GM12878 (cell line): Measurements from ENCODE around the gene SNED1.

Experiments used
- CHD2 ChIP-seq: IDR thresholded peaks from 2 replicates; pipeline ENCODE4 v1.6.1; 2011; ENCODE audit warnings: low read depth, low read length, improper control_type of control experiment, borderline replicate concordance
- JUNB ChIP-seq: IDR thresholded peaks from 2 replicates; pipeline ENCODE4 v1.6.1; 2016; ENCODE audit warnings: antibody characterized with exemption, mild to moderate bottlenecking
- MXI1 ChIP-seq: fragments of 150-350 bp; IDR thresholded peaks from 2 replicates; pipeline ENCODE4 v1.6.1; 2011; ENCODE audit warnings: low read depth, mild to moderate bottlenecking, inconsistent platforms, low read length, improper control_type of control experiment
- NBN ChIP-seq: fragments of 450-650 bp; IDR thresholded peaks from 2 replicates; pipeline ENCODE4 v1.6.1; 2016
- SUPT20H ChIP-seq: IDR thresholded peaks from 2 replicates; pipeline ENCODE4 v1.6.1; 2011; ENCODE audit warnings: low read depth, mild to moderate bottlenecking, low read length, moderate library complexity, borderline replicate concordance; ENCODE audit not compliant: control insufficient read depth
- TF ChIP-seq, protein P1 (sequence below), 3 experiments: IDR thresholded peaks in 2 of 3; conservative IDR thresholded peaks in 1 of 3; 2 replicates each; pipeline ENCODE4 v1.5.1; 2011; ENCODE audit warnings: low read depth in 3 of 3, low read length in 3 of 3, mild to moderate bottlenecking in 3 of 3, control low read depth in 2 of 3, moderate library complexity in 2 of 3, inconsistent platforms in 1 of 3, mixed read lengths in 1 of 3; ENCODE audit not compliant: control insufficient read depth in 2 of 3, insufficient read depth in 1 of 3; ENCODE audit errors: extremely low read depth in 1 of 3
- TF ChIP-seq, protein P2 (sequence below): IDR thresholded peaks from 2 replicates; pipeline ENCODE4 v1.6.1; 2012; ENCODE audit warnings: mild to moderate bottlenecking, low read depth, low read length
- TF ChIP-seq, protein P3 (sequence below): IDR thresholded peaks from 2 replicates; pipeline ENCODE4 v1.6.1; 2012; ENCODE audit warnings: low read depth, low read length, improper control_type of control experiment

GRCh38 chr2:241092677-241093076 is 94.3 kb downstream of the SNED1 start:
- TF ChIP-seq, protein P1, sequence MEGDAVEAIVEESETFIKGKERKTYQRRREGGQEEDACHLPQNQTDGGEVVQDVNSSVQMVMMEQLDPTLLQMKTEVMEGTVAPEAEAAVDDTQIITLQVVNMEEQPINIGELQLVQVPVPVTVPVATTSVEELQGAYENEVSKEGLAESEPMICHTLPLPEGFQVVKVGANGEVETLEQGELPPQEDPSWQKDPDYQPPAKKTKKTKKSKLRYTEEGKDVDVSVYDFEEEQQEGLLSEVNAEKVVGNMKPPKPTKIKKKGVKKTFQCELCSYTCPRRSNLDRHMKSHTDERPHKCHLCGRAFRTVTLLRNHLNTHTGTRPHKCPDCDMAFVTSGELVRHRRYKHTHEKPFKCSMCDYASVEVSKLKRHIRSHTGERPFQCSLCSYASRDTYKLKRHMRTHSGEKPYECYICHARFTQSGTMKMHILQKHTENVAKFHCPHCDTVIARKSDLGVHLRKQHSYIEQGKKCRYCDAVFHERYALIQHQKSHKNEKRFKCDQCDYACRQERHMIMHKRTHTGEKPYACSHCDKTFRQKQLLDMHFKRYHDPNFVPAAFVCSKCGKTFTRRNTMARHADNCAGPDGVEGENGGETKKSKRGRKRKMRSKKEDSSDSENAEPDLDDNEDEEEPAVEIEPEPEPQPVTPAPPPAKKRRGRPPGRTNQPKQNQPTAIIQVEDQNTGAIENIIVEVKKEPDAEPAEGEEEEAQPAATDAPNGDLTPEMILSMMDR (IDR thresholded peaks at IDR 0.05 in 2 of 3, conservative IDR thresholded peaks at IDR 0.05 in 1 of 3; ENCODE audit: control insufficient read depth in 2 of 3, extremely low read depth in 1 of 3, insufficient read depth in 1 of 3, low read depth in 3 of 3, low read length in 3 of 3): no peak
- TF ChIP-seq NBN (no peak), SUPT20H (no peak), JUNB (no peak), MXI1 (no peak), CHD2 (no peak)
- TF ChIP-seq, protein P2, sequence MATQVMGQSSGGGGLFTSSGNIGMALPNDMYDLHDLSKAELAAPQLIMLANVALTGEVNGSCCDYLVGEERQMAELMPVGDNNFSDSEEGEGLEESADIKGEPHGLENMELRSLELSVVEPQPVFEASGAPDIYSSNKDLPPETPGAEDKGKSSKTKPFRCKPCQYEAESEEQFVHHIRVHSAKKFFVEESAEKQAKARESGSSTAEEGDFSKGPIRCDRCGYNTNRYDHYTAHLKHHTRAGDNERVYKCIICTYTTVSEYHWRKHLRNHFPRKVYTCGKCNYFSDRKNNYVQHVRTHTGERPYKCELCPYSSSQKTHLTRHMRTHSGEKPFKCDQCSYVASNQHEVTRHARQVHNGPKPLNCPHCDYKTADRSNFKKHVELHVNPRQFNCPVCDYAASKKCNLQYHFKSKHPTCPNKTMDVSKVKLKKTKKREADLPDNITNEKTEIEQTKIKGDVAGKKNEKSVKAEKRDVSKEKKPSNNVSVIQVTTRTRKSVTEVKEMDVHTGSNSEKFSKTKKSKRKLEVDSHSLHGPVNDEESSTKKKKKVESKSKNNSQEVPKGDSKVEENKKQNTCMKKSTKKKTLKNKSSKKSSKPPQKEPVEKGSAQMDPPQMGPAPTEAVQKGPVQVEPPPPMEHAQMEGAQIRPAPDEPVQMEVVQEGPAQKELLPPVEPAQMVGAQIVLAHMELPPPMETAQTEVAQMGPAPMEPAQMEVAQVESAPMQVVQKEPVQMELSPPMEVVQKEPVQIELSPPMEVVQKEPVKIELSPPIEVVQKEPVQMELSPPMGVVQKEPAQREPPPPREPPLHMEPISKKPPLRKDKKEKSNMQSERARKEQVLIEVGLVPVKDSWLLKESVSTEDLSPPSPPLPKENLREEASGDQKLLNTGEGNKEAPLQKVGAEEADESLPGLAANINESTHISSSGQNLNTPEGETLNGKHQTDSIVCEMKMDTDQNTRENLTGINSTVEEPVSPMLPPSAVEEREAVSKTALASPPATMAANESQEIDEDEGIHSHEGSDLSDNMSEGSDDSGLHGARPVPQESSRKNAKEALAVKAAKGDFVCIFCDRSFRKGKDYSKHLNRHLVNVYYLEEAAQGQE: no peak
- TF ChIP-seq, protein P3, sequence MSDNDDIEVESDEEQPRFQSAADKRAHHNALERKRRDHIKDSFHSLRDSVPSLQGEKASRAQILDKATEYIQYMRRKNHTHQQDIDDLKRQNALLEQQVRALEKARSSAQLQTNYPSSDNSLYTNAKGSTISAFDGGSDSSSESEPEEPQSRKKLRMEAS: no peak
